GM19023 (cell line): ENCODE results near the gene RBM26.

Source experiments
- ATAC-seq: cut with Tn5 transposase; IDR thresholded peaks from one replicate; pipeline ENCODE4 v1.9.1; 2021; ENCODE audit warnings: mild to moderate bottlenecking, moderate library complexity; ENCODE audit not compliant: unreplicated experiment

Gene RBM26

DNA sequence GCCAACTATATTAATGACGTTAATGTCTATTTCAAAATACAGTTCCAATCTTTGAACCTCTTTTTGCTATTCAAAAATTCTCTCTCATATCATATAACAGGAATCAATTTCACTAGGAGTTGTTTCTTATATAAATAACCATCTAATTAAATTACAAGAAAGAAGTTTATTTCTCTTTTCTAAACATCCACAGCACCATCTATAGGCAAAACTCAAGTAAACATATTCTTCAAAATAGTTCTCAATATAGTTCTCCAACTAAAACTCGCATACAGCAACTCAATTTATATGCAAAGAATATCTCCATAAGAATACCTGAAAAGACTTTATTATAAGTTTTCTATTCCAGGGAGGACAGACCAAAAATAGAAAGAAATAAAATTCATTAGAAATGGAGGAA, 65.6 kb downstream of the RBM26 start:
- ATAC-seq, result no peak

GRCh38 chr13:79338343-79338742, 67.7 kb downstream of the RBM26 start:
- ATAC-seq, result no peak

GRCh38 chr13:79336966-79337365, 69.1 kb downstream of the RBM26 start:
- ATAC-seq, result no peak

DNA sequence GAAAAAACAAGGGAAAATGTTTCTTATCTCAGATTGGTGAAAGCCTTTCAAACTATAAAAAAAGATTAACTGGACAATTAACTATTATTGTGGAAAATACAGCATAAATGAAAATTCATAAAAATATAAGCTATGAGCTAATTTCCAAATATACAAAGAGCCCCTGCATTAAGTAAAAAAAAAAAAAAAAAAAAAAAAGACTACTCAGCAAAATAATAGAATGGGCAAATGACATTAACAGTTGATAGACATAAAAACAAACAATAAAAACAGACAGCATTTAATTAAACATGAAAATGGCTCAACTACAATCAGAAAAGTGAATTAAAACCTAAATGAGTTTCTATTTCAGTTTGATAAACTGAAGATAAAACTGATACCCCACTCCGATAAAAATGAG, 77.5 kb downstream of the RBM26 start:
- ATAC-seq, result no peak

DNA sequence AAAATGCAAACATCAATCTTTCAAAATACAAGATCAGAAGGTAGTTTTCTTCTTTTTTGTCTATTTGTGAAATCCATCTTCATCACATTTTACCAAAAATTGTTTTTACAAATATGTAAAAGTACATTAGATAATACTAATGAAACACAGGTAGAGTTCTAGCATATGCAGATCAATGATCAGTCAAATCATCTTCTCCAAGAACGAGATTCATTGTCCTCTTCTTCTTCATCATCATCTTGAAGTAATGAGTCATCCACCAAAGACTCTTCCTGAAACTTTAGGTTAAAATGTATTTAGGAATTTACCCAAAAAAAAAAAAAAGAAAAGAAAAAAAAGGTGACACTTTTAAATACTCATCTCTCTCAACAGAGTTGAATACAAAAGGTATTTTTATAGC, 85.6 kb downstream of the RBM26 start:
- no peak for ATAC-seq

DNA sequence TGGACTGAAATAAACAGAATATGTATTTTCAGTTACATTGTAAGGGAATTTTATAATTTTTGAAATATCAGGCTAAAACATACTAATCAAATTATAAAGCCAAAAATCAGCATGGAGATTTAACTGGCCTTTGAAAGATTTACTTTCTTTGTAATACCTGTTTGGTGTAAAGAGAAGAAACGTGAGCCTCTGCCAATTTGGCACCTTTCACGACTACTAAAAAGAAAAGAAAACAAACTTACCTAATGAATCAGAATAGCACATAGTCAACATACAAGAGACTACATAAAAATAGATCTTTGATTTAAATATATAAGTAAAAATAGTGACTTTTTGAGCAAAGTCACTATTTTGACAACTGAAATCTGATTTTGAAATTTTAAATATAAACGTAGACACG, 87.4 kb downstream of the RBM26 start:
- ATAC-seq, result no peak

GRCh38 chr13:79317856-79318255, 88.2 kb downstream of the RBM26 start:
- ATAC-seq, result no peak

GRCh38 chr13:79314652-79315051, 91.4 kb downstream of the RBM26 start:
- ATAC-seq, result no peak

GRCh38 chr13:79312340-79312855, 93.7 kb downstream of the RBM26 start:
- ATAC-seq, result no peak

GRCh38 chr13:79311386-79311785, 94.7 kb downstream of the RBM26 start:
- no peak for ATAC-seq

DNA sequence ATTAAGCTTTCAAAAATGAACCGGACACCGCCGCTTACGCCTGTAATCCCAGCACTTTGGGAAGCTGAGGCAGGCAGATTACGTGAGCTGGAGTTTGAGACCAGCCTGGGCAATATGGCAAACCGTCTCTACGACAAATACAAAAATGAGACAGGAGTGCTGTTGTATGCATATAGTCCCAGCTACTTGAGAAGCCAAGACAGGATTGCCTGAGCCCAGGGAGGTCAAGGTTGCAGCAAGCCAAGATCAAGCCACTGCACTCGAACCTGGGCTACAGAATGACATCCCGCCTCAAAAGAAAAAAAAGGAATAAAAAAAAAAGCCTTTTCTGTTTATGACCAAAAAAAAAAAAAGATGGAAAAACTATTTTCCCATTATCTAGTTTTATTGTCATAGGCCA, 96.4 kb downstream of the RBM26 start:
- ATAC-seq, result no peak

GRCh38 chr13:79307866-79308298, 98.2 kb downstream of the RBM26 start:
- peak; percentile 84 for ATAC-seq

GRCh38 chr13:79307433-79307861, 98.6 kb downstream of the RBM26 start:
- no peak for ATAC-seq

DNA sequence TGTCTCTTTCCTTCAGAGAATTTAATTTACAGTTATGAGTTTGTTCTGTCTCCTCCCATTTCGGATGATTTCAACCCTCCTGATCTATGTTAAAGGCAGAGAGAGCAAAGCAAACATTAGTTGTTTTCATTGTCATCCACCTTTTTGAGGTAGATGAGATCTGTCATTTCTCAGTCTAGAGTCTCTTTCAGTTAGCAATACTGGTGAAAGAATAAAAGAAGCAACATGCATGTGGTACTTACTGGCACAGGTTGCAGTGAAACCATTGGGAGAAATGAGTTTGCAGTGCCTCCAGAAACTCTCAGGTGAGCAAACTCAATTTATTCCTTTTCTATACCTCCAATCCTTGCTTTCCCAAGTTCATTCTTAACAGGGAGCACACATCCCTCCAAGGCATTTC, 99.4 kb downstream of the RBM26 start:
- ATAC-seq, result no peak

GRCh38 chr13:79297128-79297527, 108.9 kb downstream of the RBM26 start:
- ATAC-seq, result no peak

DNA sequence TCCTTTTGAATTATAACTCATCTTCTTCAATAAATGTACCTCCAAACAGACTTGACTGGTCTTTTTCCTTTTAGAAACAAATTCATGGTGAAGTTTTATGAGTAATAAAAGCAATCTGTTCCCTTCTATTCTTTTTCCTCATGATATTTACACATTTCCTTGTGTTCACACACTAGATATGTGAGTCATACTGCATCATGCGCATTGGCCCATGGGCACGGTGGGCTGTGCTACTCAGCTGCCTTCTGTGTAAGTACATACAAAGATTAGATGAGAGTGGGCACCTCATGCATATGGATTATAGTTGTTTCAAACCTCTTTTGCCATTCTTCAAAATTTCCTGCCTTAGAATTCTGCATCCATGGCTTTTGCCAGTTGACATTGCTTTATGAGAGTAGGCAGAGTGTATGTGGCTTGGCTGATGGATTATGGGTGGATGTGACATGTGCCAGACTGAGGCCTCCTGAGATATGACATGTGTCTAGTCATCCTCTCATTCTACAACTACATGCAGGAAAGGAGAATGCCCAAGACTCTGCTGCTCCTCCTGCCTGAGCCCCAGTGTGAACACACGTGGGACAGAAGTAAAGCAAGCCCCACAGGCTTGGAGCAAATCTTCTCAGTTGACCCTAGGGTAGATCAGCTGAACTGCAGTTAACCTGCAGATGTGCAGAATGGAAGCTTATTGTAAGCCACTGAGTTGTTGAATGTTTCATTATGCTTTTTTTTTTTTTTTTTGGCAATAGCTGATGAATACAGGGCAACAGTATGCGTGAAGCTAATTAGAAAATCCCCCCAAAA, 109.9 kb downstream of the RBM26 start:
- no peak for ATAC-seq

GRCh38 chr13:79290595-79291244, 115.3 kb downstream of the RBM26 start:
- no peak for ATAC-seq

DNA sequence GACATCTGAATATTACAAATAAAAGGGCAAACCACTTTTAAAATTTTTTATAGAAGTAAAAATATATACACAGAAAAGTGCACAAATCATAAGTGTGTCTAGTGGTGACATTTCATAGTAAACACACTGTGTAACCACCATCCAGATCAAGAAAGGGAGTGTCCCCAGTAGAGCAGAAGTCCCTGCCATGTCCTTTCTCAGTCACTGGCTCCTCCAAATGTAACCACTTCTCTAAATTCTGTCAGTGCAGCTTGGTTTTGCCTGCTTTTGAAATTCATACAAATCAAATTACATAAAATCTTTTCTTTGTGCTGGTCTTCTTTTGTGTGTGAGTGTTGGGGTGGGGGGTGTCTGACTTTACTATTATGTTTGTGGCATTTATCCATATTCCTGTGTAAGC, 116.5 kb downstream of the RBM26 start:
- no peak for ATAC-seq

- ATAC-seq, result no peak
Observed at GRCh38 chr13:79287939-79288795, 117.9 kb downstream of the RBM26 start.

GRCh38 chr13:79285159-79285558, 120.9 kb downstream of the RBM26 start:
- ATAC-seq, result no peak

GRCh38 chr13:79283742-79284141, 122.3 kb downstream of the RBM26 start:
- ATAC-seq, result no peak
